ENCODE data around the gene SPTBN1.
"Not testable (repeated sequence)": the region's sequence is repeated elsewhere in the genome, so short reads cannot be mapped to it uniquely, and the experiment has no call there.

SPTBN1 gene

DNA sequence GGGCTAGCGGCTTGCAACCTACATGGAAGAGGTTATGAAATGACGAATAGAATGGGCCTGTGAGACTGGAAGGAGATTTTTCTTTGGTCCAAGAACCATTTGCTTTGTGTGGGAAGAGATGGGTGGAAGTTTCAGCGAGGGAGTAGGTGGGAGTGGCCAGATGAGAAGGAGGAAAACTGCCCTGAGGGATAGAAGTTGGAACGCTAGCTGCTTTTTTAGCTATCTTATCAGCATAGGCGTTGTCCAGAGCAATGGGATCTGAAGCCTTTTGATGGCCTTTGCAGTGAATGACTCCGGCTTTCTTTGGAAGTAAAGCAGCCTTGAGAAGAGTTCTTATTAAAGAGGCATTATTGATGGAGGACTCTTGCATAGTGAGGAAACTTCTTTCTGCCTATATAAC lies 52.4 kb downstream of the SPTBN1 start:
- intact Hi-C loops (cut with DNase I; ENCODE audit: low total_unique reads) = no loop called here

DNA sequence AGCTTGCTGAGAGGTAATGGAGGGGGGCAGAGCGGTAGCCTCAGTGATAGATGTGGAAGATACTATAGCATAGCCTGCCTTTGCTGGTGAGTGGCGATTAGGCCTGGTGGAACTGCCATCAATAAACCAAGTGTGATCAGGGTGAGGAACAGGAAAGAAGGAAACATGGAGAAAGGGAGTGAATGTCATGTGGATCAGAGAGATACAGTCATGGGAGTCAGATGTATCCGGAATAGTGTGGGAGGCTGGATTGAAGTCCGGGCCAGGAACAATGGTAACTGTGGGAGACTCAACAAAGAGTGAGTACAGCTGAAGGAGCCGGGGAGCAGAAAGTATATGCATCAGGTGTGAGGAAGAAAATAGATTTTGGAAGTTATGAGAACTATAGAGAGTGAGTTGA lies 52.9 kb downstream of the SPTBN1 start:
- DNase-seq; H3K36me3 ChIP-seq; H3K27me3 ChIP-seq; intact Hi-C loops (cut with DNase I; ENCODE audit: low total_unique reads); H3K4me3 ChIP-seq; H3K9me3 ChIP-seq; H3K27ac ChIP-seq: not testable (repeated sequence)
- H3K4me1 ChIP-seq = peaks cover 0 to 52% (median 16%) of the 10 kb centered on the region in 4 donors

More for the DNA sequence above, 52.4 kb downstream of the SPTBN1 start:
- peaks cover 0 to 55% (median 18%) of the 10 kb centered on the region in 4 donors for H3K4me1 ChIP-seq
- TF ChIP-seq, protein P1, sequence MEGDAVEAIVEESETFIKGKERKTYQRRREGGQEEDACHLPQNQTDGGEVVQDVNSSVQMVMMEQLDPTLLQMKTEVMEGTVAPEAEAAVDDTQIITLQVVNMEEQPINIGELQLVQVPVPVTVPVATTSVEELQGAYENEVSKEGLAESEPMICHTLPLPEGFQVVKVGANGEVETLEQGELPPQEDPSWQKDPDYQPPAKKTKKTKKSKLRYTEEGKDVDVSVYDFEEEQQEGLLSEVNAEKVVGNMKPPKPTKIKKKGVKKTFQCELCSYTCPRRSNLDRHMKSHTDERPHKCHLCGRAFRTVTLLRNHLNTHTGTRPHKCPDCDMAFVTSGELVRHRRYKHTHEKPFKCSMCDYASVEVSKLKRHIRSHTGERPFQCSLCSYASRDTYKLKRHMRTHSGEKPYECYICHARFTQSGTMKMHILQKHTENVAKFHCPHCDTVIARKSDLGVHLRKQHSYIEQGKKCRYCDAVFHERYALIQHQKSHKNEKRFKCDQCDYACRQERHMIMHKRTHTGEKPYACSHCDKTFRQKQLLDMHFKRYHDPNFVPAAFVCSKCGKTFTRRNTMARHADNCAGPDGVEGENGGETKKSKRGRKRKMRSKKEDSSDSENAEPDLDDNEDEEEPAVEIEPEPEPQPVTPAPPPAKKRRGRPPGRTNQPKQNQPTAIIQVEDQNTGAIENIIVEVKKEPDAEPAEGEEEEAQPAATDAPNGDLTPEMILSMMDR (IDR thresholded peaks at IDR 0.05) = no peak
- DNase-seq = no peak
- H3K9me3 ChIP-seq = no peaks in the 10 kb centered on the region
- no peak overlapping the region for H3K27ac ChIP-seq
- no peak overlapping the region for H3K4me3 ChIP-seq
- H3K36me3 ChIP-seq = no peaks in the 10 kb centered on the region
- no peaks in the 10 kb centered on the region for H3K27me3 ChIP-seq

DNA sequence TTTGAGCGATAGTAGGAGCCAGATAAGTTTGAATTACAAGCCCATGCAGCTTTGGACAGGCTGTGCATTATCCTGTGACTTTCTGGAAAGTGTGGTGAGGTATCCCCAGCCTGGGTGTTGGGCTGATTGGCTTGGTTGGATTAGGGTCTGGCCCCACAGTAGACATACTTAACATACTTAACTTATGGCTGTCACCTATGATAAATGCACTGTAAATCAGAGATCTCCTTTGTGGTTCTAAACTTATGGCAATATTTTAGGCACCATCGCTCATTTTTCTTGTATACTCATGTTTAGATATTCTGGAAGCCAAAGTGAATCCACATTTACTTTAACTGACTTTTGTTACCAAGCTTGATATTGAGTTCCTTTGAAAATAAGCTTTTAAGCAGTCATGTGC lies 54.8 kb downstream of the SPTBN1 start:
- H3K9me3 ChIP-seq = no peaks in the 10 kb centered on the region
- H3K4me3 ChIP-seq = no peak overlapping the region
- H3K27ac ChIP-seq = no peak overlapping the region
- H3K36me3 ChIP-seq = no peaks in the 10 kb centered on the region
- TF ChIP-seq, protein P1 (IDR thresholded peaks at IDR 0.05) = no peak
- no peak for DNase-seq
- intact Hi-C loops (cut with DNase I; ENCODE audit: low total_unique reads) = no loop called here
- peaks cover 0 to 36% (median 9%) of the 10 kb centered on the region in 4 donors for H3K4me1 ChIP-seq
- no peaks in the 10 kb centered on the region for H3K27me3 ChIP-seq

DNA sequence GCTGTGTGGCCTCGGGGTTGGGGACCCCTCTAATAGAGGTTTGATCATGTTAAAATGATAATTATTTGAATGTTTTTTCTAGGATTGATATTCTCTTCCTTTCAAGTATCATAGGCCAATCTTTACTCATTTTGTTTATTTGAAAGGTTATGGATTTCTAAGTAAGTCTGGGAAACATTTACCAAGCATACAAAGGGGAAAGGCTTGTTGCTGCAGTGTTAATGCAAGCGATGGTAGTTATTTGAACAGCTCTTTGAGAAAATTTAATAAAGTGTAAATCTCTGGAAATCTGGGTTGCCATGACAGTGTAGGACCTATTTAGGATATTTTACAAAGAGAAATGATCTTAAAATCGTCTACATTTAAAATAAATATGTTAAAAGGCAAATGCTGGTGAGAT lies 56.1 kb downstream of the SPTBN1 start:
- Histone ChIP-seq H3K9me3 (no peaks in the 10 kb centered on the region), H3K36me3 (no peaks in the 10 kb centered on the region), H3K4me3 (no peak overlapping the region), H3K27ac (no peak overlapping the region), H3K4me1 (peaks cover 0 to 36% (median 9%) of the 10 kb centered on the region in 4 donors), H3K27me3 (no peaks in the 10 kb centered on the region)
- TF ChIP-seq, protein P1 (IDR thresholded peaks at IDR 0.05) = no peak
- no peak for DNase-seq
- intact Hi-C loops (cut with DNase I; ENCODE audit: low total_unique reads) = no loop called here

DNA sequence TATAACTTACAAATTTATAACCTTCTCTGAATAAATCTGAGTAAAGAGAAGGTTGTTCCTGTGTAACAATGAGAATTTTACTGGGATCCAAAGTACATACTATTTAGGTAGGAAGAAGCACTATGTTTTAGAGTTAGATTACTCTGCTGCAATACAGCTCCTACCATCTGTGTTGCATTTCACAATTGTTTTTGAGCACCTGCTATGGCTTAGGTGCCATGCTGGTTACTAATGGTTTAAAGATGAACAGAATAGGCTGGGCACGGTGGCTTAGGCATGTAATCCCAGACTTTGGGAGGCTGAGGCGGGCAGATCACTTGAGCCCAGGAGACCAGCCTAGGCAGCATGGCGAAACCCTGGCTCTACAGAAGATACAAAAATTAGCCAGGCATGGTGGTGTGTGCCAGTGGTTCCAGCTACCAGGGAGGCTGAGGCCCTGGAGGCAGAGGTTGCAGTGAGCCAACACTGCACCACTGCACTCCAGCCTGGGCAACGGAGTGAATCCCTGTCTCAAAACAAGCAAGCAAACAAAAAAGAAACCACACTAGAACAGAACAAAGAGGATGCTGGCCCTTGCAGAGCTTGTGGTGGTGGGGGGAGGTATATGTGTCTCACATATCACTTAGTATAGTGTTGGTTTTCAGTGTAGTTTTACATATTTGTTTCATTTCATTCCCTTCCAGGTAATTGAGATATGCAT lies 56.7 kb downstream of the SPTBN1 start:
- H3K9me3 ChIP-seq = no peaks in the 10 kb centered on the region
- H3K4me1 ChIP-seq = peaks cover 0 to 38% (median 10%) of the 10 kb centered on the region in 4 donors
- H3K27me3 ChIP-seq = no peaks in the 10 kb centered on the region
- TF ChIP-seq, protein P1 (IDR thresholded peaks at IDR 0.05) = no peak
- H3K36me3 ChIP-seq = no peaks in the 10 kb centered on the region
- DNase-seq = no peak
- H3K27ac ChIP-seq = no peak overlapping the region
- intact Hi-C loops (cut with DNase I; ENCODE audit: low total_unique reads) = no loop called here
- no peak overlapping the region for H3K4me3 ChIP-seq

DNA sequence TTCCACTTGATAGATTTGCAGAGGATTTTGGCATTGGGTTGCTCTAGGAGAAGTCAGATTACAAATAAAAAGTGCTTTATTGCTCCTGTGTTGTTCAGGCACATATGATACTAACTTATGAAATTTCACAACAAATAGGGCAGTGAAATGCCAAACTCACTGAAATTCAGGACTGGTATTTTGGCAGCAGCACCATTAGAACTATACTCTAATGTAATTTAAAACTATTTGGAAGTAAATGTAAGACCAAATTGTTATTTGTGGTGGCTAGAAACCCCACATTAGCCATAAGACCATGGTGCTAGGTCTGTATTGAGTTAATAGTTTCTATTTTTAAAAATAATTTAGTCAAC lies 57.2 kb downstream of the SPTBN1 start:
- DNase-seq = no peak
- TF ChIP-seq, protein P1 (IDR thresholded peaks at IDR 0.05) = no peak
- Histone ChIP-seq H3K27ac (no peak overlapping the region), H3K27me3 (no peaks in the 10 kb centered on the region), H3K36me3 (no peaks in the 10 kb centered on the region), H3K9me3 (no peaks in the 10 kb centered on the region), H3K4me1 (peaks cover 0 to 38% (median 12%) of the 10 kb centered on the region in 4 donors), H3K4me3 (no peak overlapping the region)
- intact Hi-C loops (cut with DNase I; ENCODE audit: low total_unique reads) = no loop called here

All from tibial artery (tissue), 4 donors.